GM12878 (cell line): ENCODE data around the gene VPS16. TPM values are rescaled to one million over a fixed set of nuclear protein-coding genes. Genes with fewer than 3 reads are reported as not detected.

ENCODE experiments used
- ASH2L ChIP-seq: fragments of 300-600, 200-600 bp; sonication (generic); IDR thresholded peaks from 2 replicates; pipeline ENCODE4 v1.6.1; 2017; ENCODE audit warnings: low read depth, mild to moderate bottlenecking, borderline replicate concordance
- BHLHE40 ChIP-seq, 2 experiments: fragments of 450-650 bp in 1 of 2; IDR thresholded peaks; 2 replicates each; pipeline ENCODE4 v1.6.1; 2011 to 2017; ENCODE audit warnings: low read depth in 2 of 2, borderline replicate concordance in 1 of 2, improper control_type of control experiment in 1 of 2, low read length in 1 of 2, mild to moderate bottlenecking in 1 of 2
- IKZF1 ChIP-seq: fragments of 450-650 bp; conservative IDR thresholded peaks from 2 replicates; pipeline ENCODE4 v1.6.1; 2017; ENCODE audit warnings: antibody characterized with exemption, mild to moderate bottlenecking
- IKZF2 ChIP-seq, 2 experiments: fragments of 450-650 bp; IDR thresholded peaks; 2 replicates each; pipeline ENCODE4 v1.6.1; 2017; ENCODE audit warnings: mild to moderate bottlenecking in 2 of 2, moderate library complexity in 2 of 2
- MAX ChIP-seq: IDR thresholded peaks from 2 replicates; pipeline ENCODE4 v1.6.1; 2012; ENCODE audit warnings: low read depth, low read length, improper control_type of control experiment
- MEF2B ChIP-seq: fragments of 450-650 bp; IDR thresholded peaks from 2 replicates; pipeline ENCODE4 v1.6.1; 2018; ENCODE audit warnings: mild to moderate bottlenecking, moderate library complexity; ENCODE audit not compliant: partially characterized antibody, poor library complexity, severe bottlenecking
- RAD21 ChIP-seq: IDR thresholded peaks from 2 replicates; pipeline ENCODE4 v1.6.1; 2011; ENCODE audit warnings: mild to moderate bottlenecking, low read depth, low read length, moderate library complexity; ENCODE audit not compliant: insufficient read depth
- RB1 ChIP-seq: fragments of 450-650 bp; formaldehyde crosslinking; IDR thresholded peaks from 2 replicates; pipeline ENCODE4 v1.6.1; 2017; ENCODE audit warnings: mild to moderate bottlenecking, borderline replicate concordance
- RBBP5 ChIP-seq: fragments of 200-600 bp; sonication (generic); conservative IDR thresholded peaks from 2 replicates; pipeline ENCODE4 v1.6.1; 2016
- SIN3A ChIP-seq: IDR thresholded peaks from 2 replicates; pipeline ENCODE4 v1.6.1; 2012; ENCODE audit warnings: low read depth, low read length, improper control_type of control experiment
- SP1 ChIP-seq: IDR thresholded peaks from one replicate; pipeline ENCODE4 v1.6.1; 2011; ENCODE audit warnings: low read depth, low read length
- TCF3 ChIP-seq: IDR thresholded peaks from 2 replicates; pipeline ENCODE4 v1.6.1; 2012; ENCODE audit warnings: low read depth, mild to moderate bottlenecking, low read length, borderline replicate concordance; ENCODE audit not compliant: insufficient read depth
- YY1 ChIP-seq: IDR thresholded peaks from 2 replicates; pipeline ENCODE4 v1.6.1; 2011; ENCODE audit warnings: low read depth, mild to moderate bottlenecking, low read length
- polyA plus RNA-seq, 11 experiments: library from polyadenylated mRNA; depleted of rRNA in 4 of 11; unstranded in 6 of 11; stranded (reverse) in 5 of 11; fragments of >200 nt; fragmentation: Nextera tagmentation in 4 of 11; fragmentation: Illumina TruSeq in 1 of 11; extraction: Ambion mirVana in 4 of 11; extraction: Trizol in 1 of 11; gene quantifications; 1 replicate in 1 of 11; 2 replicates in 10 of 11; pipeline versions ENCODE4 v1.2.1 to v1.2.3, GENCODE V29; 2011 to 2016; ENCODE audit warnings: inconsistent platforms in 2 of 11, missing spikeins in 2 of 11, low read depth in 1 of 11
- total RNA-seq, 4 experiments: library from RNA; depleted of rRNA in 3 of 4; stranded (reverse); fragments of >200 nt in 3 of 4; fragmentation: Illumina TruSeq in 1 of 4; extraction: Trizol in 1 of 4; gene quantifications; 2 replicates each; pipeline versions ENCODE4 v1.2.1 to v1.2.3, GENCODE V29; 2013 to 2021
- TF ChIP-seq, protein P1 (sequence below): fragments of 450-650 bp; conservative IDR thresholded peaks from 2 replicates; pipeline ENCODE4 v1.6.1; 2017; ENCODE audit warnings: mild to moderate bottlenecking, moderate library complexity

Gene VPS16
- total and polyA plus RNA-seq, 10 of the 15 experiments (the other 5 are each of a cell fraction or from before 2014, with no cell fraction given): 8.4 to 37.5 (median 26.4) TPM

GRCh38 chr20:2873747-2874041 lies 33.1 kb downstream of the VPS16 start (continued):
- TF ChIP-seq BHLHE40 (IDR thresholded peaks at IDR 0.05; ENCODE audit: borderline replicate concordance in 1 of 2, low read depth in 2 of 2, low read length in 1 of 2) (peak; percentile 19 to 62; a peak in 2 of 4 replicates), MAX (no peak), RAD21 (no peak), ASH2L (peak; percentile 14; the same call in 1 of the 2 replicates), IKZF1 (0 out of 2 replicates have a peak, but pooled peaks have one; percentile 6), IKZF2 (IDR thresholded peaks at IDR 0.05) (no peak), RBBP5 (0 out of 2 replicates have a peak, but pooled peaks have one; percentile 57), MEF2B (no peak), SP1 (no peak), SIN3A (0 out of 2 replicates have a peak, but pooled peaks have one; percentile 25), YY1 (peak; percentile 52; the same call in 1 of the 2 replicates), TCF3 (no peak), RB1 (no peak)
- TF ChIP-seq, protein P1, sequence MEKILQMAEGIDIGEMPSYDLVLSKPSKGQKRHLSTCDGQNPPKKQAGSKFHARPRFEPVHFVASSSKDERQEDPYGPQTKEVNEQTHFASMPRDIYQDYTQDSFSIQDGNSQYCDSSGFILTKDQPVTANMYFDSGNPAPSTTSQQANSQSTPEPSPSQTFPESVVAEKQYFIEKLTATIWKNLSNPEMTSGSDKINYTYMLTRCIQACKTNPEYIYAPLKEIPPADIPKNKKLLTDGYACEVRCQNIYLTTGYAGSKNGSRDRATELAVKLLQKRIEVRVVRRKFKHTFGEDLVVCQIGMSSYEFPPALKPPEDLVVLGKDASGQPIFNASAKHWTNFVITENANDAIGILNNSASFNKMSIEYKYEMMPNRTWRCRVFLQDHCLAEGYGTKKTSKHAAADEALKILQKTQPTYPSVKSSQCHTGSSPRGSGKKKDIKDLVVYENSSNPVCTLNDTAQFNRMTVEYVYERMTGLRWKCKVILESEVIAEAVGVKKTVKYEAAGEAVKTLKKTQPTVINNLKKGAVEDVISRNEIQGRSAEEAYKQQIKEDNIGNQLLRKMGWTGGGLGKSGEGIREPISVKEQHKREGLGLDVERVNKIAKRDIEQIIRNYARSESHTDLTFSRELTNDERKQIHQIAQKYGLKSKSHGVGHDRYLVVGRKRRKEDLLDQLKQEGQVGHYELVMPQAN: 0 out of 2 replicates have a peak, but pooled peaks have one; percentile 9
